K562 (cell line): ENCODE measurements around the gene SLC6A6. TPM values are rescaled to one million over a fixed set of nuclear protein-coding genes. Genes with fewer than 3 reads are reported as not detected.
A peak's percentile ranks its signal among the peaks of the same experiment; 100 is the strongest.

Source experiments
- ATAC-seq: fragments of 200-7000 bp; cut with Tn5 transposase; 3 replicates; pipeline ENCODE4 v1.9.1; 2020; ENCODE audit warnings: moderate library complexity
- BruUV-seq: library from RNA; stranded (reverse); fragments of 400-500 nt; replicated peaks from 2 replicates; lab custom pipeline; 2021; lab: Mats Ljungman, UMichigan
- CTCF ChIA-PET: fragments of 300-600 bp; formaldehyde crosslinking; extraction: SDS; loops from one replicate; lab custom pipeline; 2021; ENCODE audit warnings: low intra/inter-chr PET ratio; lab: Yijun Ruan, JAX
- POLR2A ChIA-PET: fragments of 300-600, 350-650 bp; sonication (Branson Sonifier 250); formaldehyde crosslinking; extraction: SDS; loops from one replicate; lab custom pipeline; 2021; ENCODE audit warnings: antibody characterized with exemption, inconsistent platforms; lab: Yijun Ruan, JAX
- DNase-seq, 4 experiments: peaks; one replicate each; pipeline versions ENCODE4 v3.0.0 to v3.0.0-alpha.2; 2011 to 2018; ENCODE audit warnings: low spot score in 3 of 4, mixed read lengths in 3 of 4; ENCODE audit errors: extremely low read depth in 1 of 4
- FAIRE-seq: peaks from 2 replicates; lab custom pipeline; 2011; peaks lifted over from hg19 to GRCh38; lab: Jason Lieb, UNC
- H2AFZ ChIP-seq: 2 replicates; pipeline ENCODE4 v1.6.0; 2011; ENCODE audit warnings: low read depth, low read length, control low read depth, inconsistent platforms
- H3K27ac ChIP-seq: fragments of 200-600 bp; 3 replicates; pipeline ENCODE4 v1.8.0; 2011; ENCODE audit warnings: low read depth, mild to moderate bottlenecking, control low read depth, inconsistent platforms, low read length, moderate library complexity, mixed read lengths; ENCODE audit errors: extremely low read depth
- H3K27me3 ChIP-seq, 2 experiments: fragments of 300-600 bp in 1 of 2; 2 replicates in 1 of 2; 3 replicates in 1 of 2; pipeline versions ENCODE4 v1.6.0 to v1.8.0; 2011; ENCODE audit warnings: inconsistent platforms in 2 of 2, low read length in 2 of 2, mild to moderate bottlenecking in 1 of 2, mixed read lengths in 1 of 2, moderate library complexity in 1 of 2; ENCODE audit not compliant: control insufficient read depth in 2 of 2, insufficient read depth in 2 of 2
- H3K36me3 ChIP-seq: fragments of 300-600 bp; 3 replicates; pipeline ENCODE4 v1.8.0; 2011; ENCODE audit warnings: mild to moderate bottlenecking, low read length, inconsistent platforms; ENCODE audit not compliant: control insufficient read depth, insufficient read depth
- H3K4me1 ChIP-seq, 2 experiments: fragments of 200-600 bp in 1 of 2; replicated peaks in 1 of 2; 2 replicates in 1 of 2; 3 replicates in 1 of 2; pipeline versions ENCODE4 v1.5.1 to v1.8.0; 2011; ENCODE audit warnings: inconsistent platforms in 2 of 2, low read length in 2 of 2, mild to moderate bottlenecking in 1 of 2, mixed read lengths in 1 of 2, moderate library complexity in 1 of 2; ENCODE audit not compliant: control insufficient read depth in 2 of 2, insufficient read depth in 2 of 2
- H3K4me2 ChIP-seq: 2 replicates; pipeline ENCODE4 v1.6.1; 2011; ENCODE audit warnings: low read length, control low read depth, inconsistent platforms, mixed read lengths; ENCODE audit not compliant: insufficient read depth
- H3K4me3 ChIP-seq: fragments of 200-600 bp; sonication (generic), shearing (Covaris generic); 2 replicates; pipeline ENCODE4 v1.5.1; 2016; ENCODE audit warnings: control low read depth, inconsistent platforms
- H3K79me2 ChIP-seq: fragments of 200-600 bp; 3 replicates; pipeline ENCODE4 v1.8.0; 2011; ENCODE audit warnings: low read length, inconsistent platforms; ENCODE audit not compliant: control insufficient read depth, insufficient read depth
- H3K9ac ChIP-seq, 2 experiments: 2 replicates each; pipeline versions ENCODE4 v1.6.0 to v1.6.1; 2011; ENCODE audit warnings: low read depth in 2 of 2, low read length in 2 of 2, control low read depth in 1 of 2, inconsistent platforms in 1 of 2, mild to moderate bottlenecking in 1 of 2, mixed read lengths in 1 of 2; ENCODE audit not compliant: insufficient read depth in 1 of 2
- H3K9me1 ChIP-seq: one replicate; pipeline ENCODE4 v1.6.0; 2011; ENCODE audit warnings: inconsistent platforms, mild to moderate bottlenecking, low read length, moderate library complexity; ENCODE audit not compliant: control insufficient read depth, insufficient read depth
- H3K9me3 ChIP-seq: replicated peaks from 2 replicates; pipeline ENCODE4 v1.5.1; 2011; ENCODE audit warnings: low read depth, low read length, inconsistent platforms; ENCODE audit not compliant: control insufficient read depth, insufficient read depth
- H4K20me1 ChIP-seq: replicated peaks from 2 replicates; pipeline ENCODE4 v1.6.1; 2011; ENCODE audit warnings: low read length, inconsistent platforms, mixed read lengths; ENCODE audit not compliant: control insufficient read depth, insufficient read depth
- ARID2 ChIP-seq: fragments of 450-650 bp; IDR thresholded peaks from 2 replicates; pipeline ENCODE4 v1.6.1; 2017; ENCODE audit warnings: antibody characterized with exemption, mild to moderate bottlenecking
- ATF7 ChIP-seq: fragments of 450-650 bp; IDR thresholded peaks from 2 replicates; pipeline ENCODE4 v1.7.1; 2014; ENCODE audit warnings: mild to moderate bottlenecking, moderate library complexity
- ETV1 ChIP-seq: fragments of 450-650 bp; conservative IDR thresholded peaks from 2 replicates; pipeline ENCODE4 v1.6.1; 2016; ENCODE audit warnings: missing genetic modification characterization, control low read depth, low read depth, missing compliant biosample characterization
- EZH2 ChIP-seq: IDR thresholded peaks from 2 replicates; pipeline ENCODE4 v1.6.1; 2012; ENCODE audit warnings: low read depth, mild to moderate bottlenecking, inconsistent platforms, low read length, borderline replicate concordance
- RAD21 ChIP-seq, 2 experiments: fragments of 250-450 bp in 1 of 2; fragments of 450-650 bp in 1 of 2; sonication (Bioruptor Pico) in 1 of 2; formaldehyde crosslinking in 1 of 2; IDR thresholded peaks in 1 of 2; conservative IDR thresholded peaks in 1 of 2; 2 replicates each; pipeline versions ENCODE4 v1.4.0 to v1.8.0; 2020 to 2022; ENCODE audit warnings: mild to moderate bottlenecking in 2 of 2, moderate library complexity in 1 of 2
- STAG1 ChIP-seq: sonication (generic); formaldehyde crosslinking; IDR thresholded peaks from 2 replicates; pipeline ENCODE4 v1.5.0; 2020; ENCODE audit warnings: missing genetic modification reagents, borderline replicate concordance
- WGBS: fragments of 100-300 bp; shearing (Covaris generic); methylation state at CpG from one replicate; pipeline ENCODE4 v1.1.6; 2016; ENCODE audit warnings: low coverage, mixed read lengths; ENCODE audit not compliant: insufficient coverage; ENCODE audit errors: missing lambda C conversion rate; 5-methylcytosine and 5-hydroxymethylcytosine counted together
- in situ Hi-C: fragments of 300-500 bp; cut with MboI; formaldehyde crosslinking; loops from 4 replicates; pipeline ENCODE4 v1.15.0; 2018; ENCODE audit warnings: inconsistent platforms, mixed read lengths
- intact Hi-C: fragments of 100-400 bp; cut with micrococcal nuclease; formaldehyde crosslinking; loops from 2 replicates; pipeline ENCODE4 v1.14.2; 2022
- polyA plus RNA-seq, 8 experiments: library from polyadenylated mRNA; depleted of rRNA in 4 of 8; stranded (reverse) in 5 of 8; unstranded in 3 of 8; fragments of >200 nt; fragmentation: Nextera tagmentation in 2 of 8; fragmentation: Illumina TruSeq in 1 of 8; extraction: Ambion mirVana in 2 of 8; extraction: Trizol in 1 of 8; gene quantifications; 2 replicates each; pipeline versions ENCODE4 v1.2.1 to v1.2.3, GENCODE V29; 2011 to 2014; ENCODE audit warnings: inconsistent platforms in 1 of 8, missing spikeins in 1 of 8
- total RNA-seq, 7 experiments: library from RNA; depleted of rRNA in 6 of 7; stranded (reverse); fragments of >200 nt in 6 of 7; fragmentation: Illumina TruSeq in 2 of 7; extraction: Trizol in 2 of 7; gene quantifications; 2 replicates each; pipeline versions ENCODE4 v1.2.1 to v1.2.3, GENCODE V29; 2011 to 2021; ENCODE audit warnings: low replicate concordance in 1 of 7
- TF ChIP-seq, protein P1 (sequence below), 3 experiments: IDR thresholded peaks in 2 of 3; conservative IDR thresholded peaks in 1 of 3; 2 replicates each; pipeline ENCODE4 v1.5.1; 2011 to 2012; ENCODE audit warnings: low read length in 3 of 3, mild to moderate bottlenecking in 3 of 3, control low read depth in 2 of 3, improper control_type of control experiment in 1 of 3, inconsistent platforms in 1 of 3, low read depth in 1 of 3, mixed read lengths in 1 of 3, moderate library complexity in 1 of 3; ENCODE audit not compliant: insufficient read depth in 2 of 3
- TF ChIP-seq, protein P2 (sequence below), 3 experiments: fragments of 200-800 bp in 1 of 3; sonication (Bioruptor generic) in 1 of 3; sonication (generic) in 1 of 3; formaldehyde crosslinking in 1 of 3; IDR thresholded peaks; 2 replicates each; pipeline versions ENCODE4 v1.6.1 to v1.8.0; 2016 to 2022; ENCODE audit warnings: mild to moderate bottlenecking in 2 of 3, missing compliant biosample characterization in 2 of 3, missing genetic modification characterization in 2 of 3, missing genetic modification reagents in 1 of 3
- TF ChIP-seq, protein P3 (sequence below): sonication (generic); formaldehyde crosslinking; IDR thresholded peaks from 2 replicates; pipeline ENCODE4 v1.8.0; 2022; ENCODE audit warnings: mild to moderate bottlenecking, missing genetic modification reagents
- TF ChIP-seq, protein P4 (sequence below): fragments of 450-650 bp; formaldehyde crosslinking; IDR thresholded peaks from 2 replicates; pipeline ENCODE4 v1.4.0; 2020; ENCODE audit warnings: mild to moderate bottlenecking, moderate library complexity

Gene SLC6A6
- total and polyA plus RNA-seq, 9 of the 15 experiments (the other 6 are each of a cell fraction or from before 2014, with no cell fraction given), result 12.3 to 203 (median 93.2) TPM

DNA sequence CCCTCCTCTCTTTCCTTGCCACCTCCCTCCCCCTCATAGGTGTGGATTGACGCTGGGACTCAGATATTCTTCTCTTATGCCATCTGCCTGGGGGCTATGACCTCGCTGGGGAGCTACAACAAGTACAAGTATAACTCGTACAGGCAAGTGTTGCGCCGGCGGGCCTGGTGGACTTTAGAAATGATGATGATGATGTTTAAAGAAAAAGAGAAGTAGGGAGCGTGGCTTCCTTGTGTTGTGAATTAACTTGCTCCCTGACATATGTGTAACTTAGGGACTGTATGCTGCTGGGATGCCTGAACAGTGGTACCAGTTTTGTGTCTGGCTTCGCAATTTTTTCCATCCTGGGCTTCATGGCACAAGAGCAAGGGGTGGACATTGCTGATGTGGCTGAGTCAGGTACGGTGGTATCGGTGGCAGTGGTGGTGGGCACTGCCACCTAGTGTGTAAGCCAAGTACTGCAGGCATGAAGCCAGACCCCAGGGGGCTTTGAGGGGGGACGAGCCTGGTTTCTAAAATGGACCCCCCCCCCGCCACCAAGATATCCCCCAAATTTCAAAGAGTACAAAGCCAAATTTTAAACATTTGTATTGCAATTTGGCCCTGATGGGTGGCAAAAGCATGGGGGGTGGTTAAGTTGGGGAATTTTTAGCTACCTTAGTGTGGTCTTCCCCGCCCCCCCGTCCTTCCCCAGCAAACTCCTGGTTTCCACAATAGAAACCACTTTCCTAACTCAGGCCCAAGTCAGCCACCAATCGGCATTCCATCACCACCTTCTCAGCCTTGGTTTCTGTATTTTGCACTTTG, 65.6 kb downstream of the SLC6A6 start:
- Histone ChIP-seq H3K27ac (no peak overlapping the region), H3K4me2 (no peak overlapping the region), H3K4me1 (peaks cover 0 to 4% of the 10 kb centered on the region in 2 experiments; a peak in 1 of 5 replicates), H3K9me1 (peaks cover 5% of the 10 kb centered on the region), H3K9me3 (no peaks in the 10 kb centered on the region), H3K36me3 (peaks cover 99% of the 10 kb centered on the region), H2AFZ (no peak overlapping the region), H3K4me3 (no peak overlapping the region), H3K9ac (peak overlapping the region in 1 of 2 experiments; percentile 54; a peak in 1 of 4 replicates), H4K20me1 (no peaks in the 10 kb centered on the region), H3K79me2 (no peaks in the 10 kb centered on the region), H3K27me3 (no peaks in the 10 kb centered on the region; a peak in 1 of 5 replicates)
- WGBS, result 86% methylated on average over 15 of the region's 15 CpGs
- BruUV-seq, result no TSS peak
- peak; percentile 74 for FAIRE-seq
- ChIA-PET CTCF (interaction anchor here (0.6 to 4.7 kb wide), 7 partner anchors 207 to 1018 kb away, joined by 3 to 48 read pairs (median 4); no protein-coding TSS in a partner anchor), POLR2A (interaction anchor here (0.6 to 0.9 kb wide), 3 partner anchors 8 to 206 kb away, joined by 3 read pairs; no protein-coding TSS in a partner anchor)
- intact Hi-C loops (loop anchor here (1.0 to 10.0 kb wide), 3 partner anchors 207 to 573 kb away; no protein-coding TSS in a partner anchor), in situ Hi-C loops (loop anchor here (5.0 kb wide), 1 partner anchor 206 kb away; no protein-coding TSS in a partner anchor)
- DNase-seq, result peak; percentile 47 to 89 (median 84)
- ATAC-seq, result peak; percentile 82
- TF ChIP-seq, protein P1, sequence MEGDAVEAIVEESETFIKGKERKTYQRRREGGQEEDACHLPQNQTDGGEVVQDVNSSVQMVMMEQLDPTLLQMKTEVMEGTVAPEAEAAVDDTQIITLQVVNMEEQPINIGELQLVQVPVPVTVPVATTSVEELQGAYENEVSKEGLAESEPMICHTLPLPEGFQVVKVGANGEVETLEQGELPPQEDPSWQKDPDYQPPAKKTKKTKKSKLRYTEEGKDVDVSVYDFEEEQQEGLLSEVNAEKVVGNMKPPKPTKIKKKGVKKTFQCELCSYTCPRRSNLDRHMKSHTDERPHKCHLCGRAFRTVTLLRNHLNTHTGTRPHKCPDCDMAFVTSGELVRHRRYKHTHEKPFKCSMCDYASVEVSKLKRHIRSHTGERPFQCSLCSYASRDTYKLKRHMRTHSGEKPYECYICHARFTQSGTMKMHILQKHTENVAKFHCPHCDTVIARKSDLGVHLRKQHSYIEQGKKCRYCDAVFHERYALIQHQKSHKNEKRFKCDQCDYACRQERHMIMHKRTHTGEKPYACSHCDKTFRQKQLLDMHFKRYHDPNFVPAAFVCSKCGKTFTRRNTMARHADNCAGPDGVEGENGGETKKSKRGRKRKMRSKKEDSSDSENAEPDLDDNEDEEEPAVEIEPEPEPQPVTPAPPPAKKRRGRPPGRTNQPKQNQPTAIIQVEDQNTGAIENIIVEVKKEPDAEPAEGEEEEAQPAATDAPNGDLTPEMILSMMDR (IDR thresholded peaks at IDR 0.05 in 2 of 3, conservative IDR thresholded peaks at IDR 0.05 in 1 of 3; ENCODE audit: insufficient read depth in 2 of 3, low read depth in 1 of 3, low read length in 3 of 3), result peak; percentile 73 to 87 (median 77)
- no peak for TF ChIP-seq ETV1 (tag)
- TF ChIP-seq, protein P2, sequence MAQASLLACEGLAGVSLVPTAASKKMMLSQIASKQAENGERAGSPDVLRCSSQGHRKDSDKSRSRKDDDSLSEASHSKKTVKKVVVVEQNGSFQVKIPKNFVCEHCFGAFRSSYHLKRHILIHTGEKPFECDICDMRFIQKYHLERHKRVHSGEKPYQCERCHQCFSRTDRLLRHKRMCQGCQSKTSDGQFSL (CRISPR knock-in tag; IDR thresholded peaks at IDR 0.05), result no peak
- TF ChIP-seq, protein P2 (tag; IDR thresholded peaks at IDR 0.05), result peak in 1 of 2 experiments; percentile 32; a peak in 1 of 4 replicates
- peak; percentile 85 to 90 for TF ChIP-seq RAD21 (CRISPR knock-in tag; conservative IDR thresholded peaks at IDR 0.05 in 1 of 2, IDR thresholded peaks at IDR 0.05 in 1 of 2)
- TF ChIP-seq, protein P3, sequence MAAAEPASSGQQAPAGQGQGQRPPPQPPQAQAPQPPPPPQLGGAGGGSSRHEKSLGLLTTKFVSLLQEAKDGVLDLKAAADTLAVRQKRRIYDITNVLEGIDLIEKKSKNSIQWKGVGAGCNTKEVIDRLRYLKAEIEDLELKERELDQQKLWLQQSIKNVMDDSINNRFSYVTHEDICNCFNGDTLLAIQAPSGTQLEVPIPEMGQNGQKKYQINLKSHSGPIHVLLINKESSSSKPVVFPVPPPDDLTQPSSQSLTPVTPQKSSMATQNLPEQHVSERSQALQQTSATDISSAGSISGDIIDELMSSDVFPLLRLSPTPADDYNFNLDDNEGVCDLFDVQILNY (CRISPR knock-in tag), result 0 out of 2 replicates have a peak, but pooled peaks have one; percentile 47
- TF ChIP-seq STAG1 (CRISPR knock-in tag), result peak; percentile 85; the same call in 1 of the 2 replicates
- TF ChIP-seq ATF7, result 0 out of 2 replicates have a peak, but pooled peaks have one; percentile 9
- TF ChIP-seq EZH2, result no peak
- TF ChIP-seq, protein P4, sequence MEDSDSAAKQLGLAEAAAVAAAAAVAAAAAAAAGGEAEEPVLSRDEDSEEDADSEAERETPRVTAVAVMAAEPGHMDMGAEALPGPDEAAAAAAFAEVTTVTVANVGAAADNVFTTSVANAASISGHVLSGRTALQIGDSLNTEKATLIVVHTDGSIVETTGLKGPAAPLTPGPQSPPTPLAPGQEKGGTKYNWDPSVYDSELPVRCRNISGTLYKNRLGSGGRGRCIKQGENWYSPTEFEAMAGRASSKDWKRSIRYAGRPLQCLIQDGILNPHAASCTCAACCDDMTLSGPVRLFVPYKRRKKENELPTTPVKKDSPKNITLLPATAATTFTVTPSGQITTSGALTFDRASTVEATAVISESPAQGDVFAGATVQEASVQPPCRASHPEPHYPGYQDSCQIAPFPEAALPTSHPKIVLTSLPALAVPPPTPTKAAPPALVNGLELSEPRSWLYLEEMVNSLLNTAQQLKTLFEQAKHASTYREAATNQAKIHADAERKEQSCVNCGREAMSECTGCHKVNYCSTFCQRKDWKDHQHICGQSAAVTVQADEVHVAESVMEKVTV (CRISPR knock-in tag), result peak; percentile 74
- TF ChIP-seq ARID2, result 0 out of 2 replicates have a peak, but pooled peaks have one; percentile 66
